ENCODE data around the gene TMEM125. TPM values are rescaled to one million over a fixed set of nuclear protein-coding genes. Genes with fewer than 3 reads are reported as not detected.

Gene TMEM125
- total RNA-seq, 2 donors from 2014 or later: 52.4 to 63.3 TPM

- intact Hi-C loops (cut with DNase I, micrococcal nuclease): no loop called here
- DNase-seq (no peak), ATAC-seq (peak; percentile 40)
These were observed 33.9 kb downstream of the TMEM125 start for GRCh38 chr1:43303471-43304313.

- ATAC-seq: no peak
- DNase-seq: no peak
- intact Hi-C loops (cut with DNase I, micrococcal nuclease): no loop called here
These were observed 34.5 kb downstream of the TMEM125 start for GRCh38 chr1:43304314-43304681.

- intact Hi-C loops (cut with DNase I, micrococcal nuclease): no loop called here
- no peak for ATAC-seq
- peak in 1 of 2 donors; percentile 26 for DNase-seq
These were observed 35.1 kb downstream of the TMEM125 start for GRCh38 chr1:43304771-43305300.

- intact Hi-C loops (cut with DNase I, micrococcal nuclease): no loop called here
- ATAC-seq (no peak), DNase-seq (peak in 1 of 2 donors; percentile 16)
These were observed 35.7 kb downstream of the TMEM125 start for GRCh38 chr1:43305461-43305860.

- DNase-seq: no peak
These were observed 36.3 kb downstream of the TMEM125 start for GRCh38 chr1:43305926-43306687.

GRCh38 chr1:43306688-43307457, 37.1 kb downstream of the TMEM125 start:
- intact Hi-C loops (cut with DNase I, micrococcal nuclease): no loop called here
- DNase-seq (no peak), ATAC-seq (no peak)

More at GRCh38 chr1:43305926-43306687, 36.3 kb downstream of the TMEM125 start:
- intact Hi-C loops (cut with DNase I, micrococcal nuclease): no loop called here
- no peak for ATAC-seq

- intact Hi-C loops (cut with DNase I, micrococcal nuclease): no loop called here
- no peak for ATAC-seq
- no peak for DNase-seq
These were observed 37.8 kb downstream of the TMEM125 start for GRCh38 chr1:43307458-43308158.

- intact Hi-C loops (cut with DNase I, micrococcal nuclease): no loop called here
These were observed 39.0 kb downstream of the TMEM125 start for GRCh38 chr1:43308635-43309404.

GRCh38 chr1:43309405-43310025, 39.7 kb downstream of the TMEM125 start:
- intact Hi-C loops (cut with DNase I, micrococcal nuclease): no loop called here
- no peak for DNase-seq
- no peak for ATAC-seq

More at GRCh38 chr1:43308635-43309404, 39.0 kb downstream of the TMEM125 start:
- no peak for DNase-seq
- ATAC-seq: no peak

GRCh38 chr1:43311521-43311920, 41.7 kb downstream of the TMEM125 start:
- ATAC-seq (no peak), DNase-seq (no peak)
- intact Hi-C loops (cut with DNase I, micrococcal nuclease): no loop called here

GRCh38 chr1:43312212-43312623, 42.4 kb downstream of the TMEM125 start:
- no peak for ATAC-seq
- DNase-seq: no peak
- intact Hi-C loops (cut with DNase I, micrococcal nuclease): no loop called here

GRCh38 chr1:43312663-43313515, 43.1 kb downstream of the TMEM125 start:
- intact Hi-C loops (cut with DNase I, micrococcal nuclease): no loop called here
- no peak for DNase-seq
- ATAC-seq: no peak

- peak; percentile 68 to 83 for DNase-seq
- intact Hi-C loops (cut with DNase I, micrococcal nuclease): no loop called here
- peak; percentile 96 for ATAC-seq
These were observed 44.0 kb downstream of the TMEM125 start for GRCh38 chr1:43313771-43314170.

GRCh38 chr1:43314233-43314632, 44.5 kb downstream of the TMEM125 start:
- DNase-seq (no peak), ATAC-seq (no peak)
- intact Hi-C loops (cut with DNase I, micrococcal nuclease): no loop called here

GRCh38 chr1:43315481-43315880, 45.7 kb downstream of the TMEM125 start:
- ATAC-seq (no peak), DNase-seq (no peak)
- intact Hi-C loops (cut with DNase I, micrococcal nuclease): no loop called here

- intact Hi-C loops (cut with DNase I, micrococcal nuclease): no loop called here
- no peak for DNase-seq
- no peak for ATAC-seq
These were observed 46.4 kb downstream of the TMEM125 start for GRCh38 chr1:43315963-43316737.
